SIG-M5 (cell line): ENCODE data around the gene TAF1B.

Experiments
- DNase-seq: peaks from one replicate; lab custom pipeline; 2025; lab: John Stamatoyannopoulos, UW

The TAF1B gene

GRCh38 chr2:9966491-9967022 lies 123.3 kb downstream of the TAF1B start:
- DNase-seq = no peak

- DNase-seq = no peak
Measured at GRCh38 chr2:9967053-9967775, 123.9 kb downstream of the TAF1B start.

GRCh38 chr2:9968553-9969497 lies 125.6 kb downstream of the TAF1B start:
- DNase-seq = no peak

DNA sequence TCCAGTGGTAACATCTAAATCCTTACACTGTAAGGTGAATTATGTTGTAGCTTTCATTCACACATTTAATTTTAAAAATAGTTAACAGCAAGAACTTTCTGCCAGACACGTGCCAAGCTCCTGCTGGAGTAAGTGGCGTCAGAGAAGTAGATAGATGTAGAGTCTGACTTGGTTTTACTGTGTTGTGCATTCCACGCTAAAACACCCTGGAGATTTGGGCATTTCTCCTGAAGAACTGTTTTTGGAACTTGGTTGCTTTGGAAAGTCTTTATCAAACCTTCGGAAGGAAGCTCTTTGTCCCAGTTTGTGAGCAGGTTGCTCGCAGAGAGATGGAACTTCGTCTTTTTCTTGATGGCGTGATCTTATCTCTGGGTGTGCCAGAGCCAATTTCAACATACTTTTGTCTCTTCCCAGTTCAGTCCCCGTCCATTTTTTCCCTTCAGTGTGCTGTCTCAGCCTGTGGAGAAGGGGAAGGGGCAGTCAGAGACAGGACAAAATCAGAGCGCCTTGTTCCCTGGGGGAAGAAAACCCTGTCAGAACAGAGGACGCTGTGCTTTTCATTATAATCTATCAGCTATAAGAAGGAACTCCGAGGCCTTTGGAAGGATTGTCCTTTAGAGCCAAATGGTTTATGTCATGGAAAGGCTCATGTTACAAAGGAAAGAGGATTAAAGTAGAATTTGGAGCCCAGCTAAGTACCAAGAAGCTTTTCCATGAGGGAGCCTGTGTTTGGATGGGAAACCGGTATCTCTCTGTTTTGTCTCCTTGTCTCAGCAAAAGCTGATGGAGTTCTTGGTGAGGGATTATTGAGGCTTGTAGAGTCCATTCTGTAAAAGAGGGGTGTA lies 127.1 kb downstream of the TAF1B start:
- no peak for DNase-seq

GRCh38 chr2:9971105-9971818 lies 128.0 kb downstream of the TAF1B start:
- no peak for DNase-seq

DNA sequence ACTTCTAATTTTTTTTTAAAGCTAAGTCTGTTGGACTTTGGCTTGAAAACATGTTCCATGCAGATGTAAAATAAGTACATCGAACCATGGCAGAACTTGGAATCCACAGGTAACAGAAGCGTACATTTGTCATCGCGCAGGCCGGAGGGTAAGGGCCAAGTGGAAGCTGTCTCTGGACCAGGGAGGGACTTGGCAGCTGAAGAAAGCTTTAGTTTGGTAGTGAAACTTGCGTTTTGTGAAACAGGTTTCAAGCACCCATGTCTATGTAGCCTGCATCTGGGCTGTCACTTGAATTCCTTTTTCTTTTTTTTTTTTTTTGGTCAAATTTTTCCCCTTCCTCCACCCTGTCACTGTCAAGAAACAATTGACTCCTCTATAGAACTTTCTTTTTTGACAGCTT lies 128.6 kb downstream of the TAF1B start:
- DNase-seq = no peak

DNA sequence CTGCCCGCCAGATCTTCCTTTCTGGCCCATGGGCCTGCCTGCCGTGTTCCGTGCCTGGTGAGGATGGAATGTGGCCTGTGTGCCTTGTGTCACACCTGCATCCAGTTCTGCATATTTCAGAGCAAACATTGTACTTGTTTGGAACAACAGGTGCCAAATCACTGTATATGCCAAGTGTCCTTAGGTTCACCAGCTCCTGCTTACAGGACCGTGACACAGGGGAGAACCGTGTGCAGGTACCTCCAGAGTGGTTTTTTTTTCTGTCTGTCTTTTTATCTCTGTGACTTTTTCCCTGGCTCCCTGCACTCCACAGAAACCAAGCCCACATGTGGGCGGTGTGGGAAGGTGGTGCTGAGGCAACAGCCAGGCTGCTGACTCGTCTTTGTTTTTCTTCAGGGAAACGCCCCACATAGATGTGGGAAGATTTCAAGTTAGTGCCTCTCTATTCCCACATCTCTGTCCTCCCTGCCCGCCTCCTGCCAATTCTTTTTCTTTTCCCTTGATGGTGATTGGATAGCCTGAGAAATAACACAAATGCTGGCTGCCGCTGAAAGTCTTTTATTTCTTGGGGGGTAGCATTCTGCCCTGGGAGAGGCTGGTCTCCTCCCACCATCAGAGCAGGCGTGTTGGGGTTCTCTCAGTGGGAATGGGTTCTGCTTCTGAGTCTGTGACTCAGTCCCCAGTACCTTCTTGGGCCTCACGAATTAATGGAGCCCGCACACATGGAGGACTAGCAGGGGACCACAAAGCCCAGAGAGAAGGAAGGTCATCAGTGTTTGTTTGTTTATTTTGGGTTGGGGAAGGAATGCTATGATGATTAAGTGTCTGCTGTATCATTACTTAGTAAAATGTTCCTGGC lies 129.6 kb downstream of the TAF1B start:
- DNase-seq = no peak

DNA sequence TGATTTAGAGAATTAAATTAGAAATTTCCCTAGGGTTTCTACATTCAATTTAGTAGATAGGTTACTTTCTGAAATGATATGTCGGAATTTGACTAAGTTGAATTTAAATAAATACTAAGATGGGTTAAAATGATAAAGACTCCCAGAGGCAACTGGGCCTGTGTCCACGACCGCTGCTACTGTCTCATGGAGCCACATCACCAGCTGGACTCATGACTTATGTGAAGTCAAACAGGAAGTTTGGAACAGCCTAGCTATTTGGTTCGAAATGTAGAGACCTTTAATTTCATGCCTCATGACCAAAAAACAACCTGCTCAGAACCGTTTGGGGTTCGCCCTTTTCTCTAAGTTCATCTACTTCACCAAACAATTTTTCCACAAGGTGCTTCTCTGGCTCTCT lies 130.4 kb downstream of the TAF1B start:
- no peak for DNase-seq

DNA sequence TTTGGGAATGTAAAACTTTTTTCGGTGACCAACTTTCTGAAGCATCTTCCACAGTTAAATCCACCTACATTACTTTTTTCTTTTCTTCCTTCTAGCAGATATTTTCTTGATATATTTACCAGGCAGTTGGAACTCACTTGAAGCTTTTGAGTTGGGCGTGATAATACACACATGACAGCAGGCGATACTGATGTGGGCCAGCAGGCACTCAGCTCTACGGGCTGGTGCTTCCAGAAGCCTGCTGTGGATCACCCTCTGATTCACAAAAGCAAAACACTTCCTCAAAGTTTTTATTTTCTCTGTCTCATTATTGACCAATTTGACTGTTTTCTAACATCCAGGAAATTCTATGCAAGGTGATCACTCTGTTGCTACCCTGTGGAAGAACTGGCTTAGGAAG lies 131.1 kb downstream of the TAF1B start:
- no peak for DNase-seq

- no peak for DNase-seq
Measured at GRCh38 chr2:9975328-9975727, 132.1 kb downstream of the TAF1B start.

DNA sequence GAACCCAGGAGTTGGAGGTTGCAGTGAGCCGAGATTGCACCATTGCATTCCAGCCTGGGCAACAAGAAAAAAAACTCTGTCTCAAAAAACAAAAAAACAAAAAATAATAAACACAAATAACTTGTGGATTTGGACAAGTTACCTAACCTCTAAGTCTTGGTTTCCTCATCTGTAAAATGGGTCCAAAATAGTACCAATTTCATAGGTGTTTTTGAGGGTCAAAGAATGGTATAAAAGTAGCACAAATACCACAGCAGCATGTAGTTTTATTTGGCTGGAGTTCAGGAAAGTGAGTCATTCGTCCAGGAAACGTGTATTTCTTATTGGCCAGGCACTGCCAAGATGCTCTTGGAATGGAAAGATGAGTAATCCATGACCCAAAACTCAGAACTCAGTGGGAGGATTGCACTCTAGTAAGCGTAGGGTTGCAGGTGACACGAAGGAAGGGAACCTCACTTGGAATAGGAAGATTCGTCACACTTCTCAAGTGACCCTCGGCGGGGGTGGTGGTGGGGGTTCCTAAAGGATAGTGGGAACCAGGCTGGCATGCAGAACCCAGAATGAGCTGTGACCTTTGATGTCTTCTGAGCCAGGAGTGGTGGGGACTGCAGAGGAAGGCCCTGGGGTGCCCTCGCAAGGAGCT lies 132.7 kb downstream of the TAF1B start:
- no peak for DNase-seq

GRCh38 chr2:9979977-9980376 lies 136.7 kb downstream of the TAF1B start:
- DNase-seq = no peak

DNA sequence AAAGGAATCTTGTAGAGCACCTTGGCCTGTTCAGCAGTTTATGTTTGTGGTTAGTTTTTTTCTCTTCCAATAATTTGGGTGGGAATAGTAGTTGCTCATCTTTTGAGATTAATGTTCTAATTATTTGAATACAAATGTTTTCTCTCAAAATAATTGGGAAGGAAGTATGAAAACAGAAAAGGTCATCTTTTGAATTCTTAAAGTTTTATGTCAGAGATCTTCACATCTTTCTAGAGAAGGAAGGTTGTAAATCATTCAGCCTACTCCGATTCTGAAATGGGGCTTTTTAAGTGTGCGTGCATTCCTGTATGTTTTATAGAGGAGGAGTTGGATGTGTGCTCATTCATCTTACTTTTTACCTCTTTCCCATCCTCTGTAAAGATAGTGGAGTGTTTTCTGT lies 137.2 kb downstream of the TAF1B start:
- no peak for DNase-seq

GRCh38 chr2:9981655-9982054 lies 138.4 kb downstream of the TAF1B start:
- DNase-seq = no peak

GRCh38 chr2:9982248-9982647 lies 139.0 kb downstream of the TAF1B start:
- DNase-seq = no peak

GRCh38 chr2:9982891-9983290 lies 139.6 kb downstream of the TAF1B start:
- no peak for DNase-seq

GRCh38 chr2:9983401-9984216 lies 140.3 kb downstream of the TAF1B start:
- no peak for DNase-seq
